HFF-Myc (cell line): ENCODE results near the gene MALRD1.

Source experiments
- DNase-seq: peaks from one replicate; pipeline ENCODE4 v3.0.0-alpha.2; 2011; ENCODE audit warnings: low read depth; ENCODE audit errors: extremely low read depth
- H3K4me3 ChIP-seq: replicated peaks from 2 replicates; pipeline ENCODE4 v1.5.1; 2011; ENCODE audit warnings: low read depth, mild to moderate bottlenecking, control low read depth, low read length
- TF ChIP-seq, protein P1 (sequence below): IDR thresholded peaks from 2 replicates; pipeline ENCODE4 v1.5.1; 2012; ENCODE audit warnings: mild to moderate bottlenecking, low read depth, low read length, control low read depth; ENCODE audit errors: missing control alignments

The MALRD1 gene

DNA sequence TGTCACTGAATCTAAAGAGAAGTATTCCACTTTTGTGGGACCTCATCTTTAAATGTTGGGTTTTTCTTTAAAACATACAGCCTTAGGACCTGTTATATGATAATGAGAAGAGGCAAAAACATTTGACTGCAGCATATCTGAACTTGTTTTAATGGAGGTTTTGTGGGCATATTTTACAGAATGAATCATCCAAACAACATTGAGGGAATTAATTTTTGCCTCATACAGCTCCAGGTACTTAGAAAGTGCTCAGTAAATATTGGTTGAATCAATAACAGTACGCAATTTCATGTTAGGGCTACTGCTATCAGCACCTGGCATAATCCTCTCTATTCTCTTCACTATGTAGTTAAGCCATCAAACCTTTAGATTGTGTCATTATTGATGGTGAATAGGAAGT lies 115.9 kb downstream of the MALRD1 start:
- no peak for DNase-seq
- TF ChIP-seq, protein P1, sequence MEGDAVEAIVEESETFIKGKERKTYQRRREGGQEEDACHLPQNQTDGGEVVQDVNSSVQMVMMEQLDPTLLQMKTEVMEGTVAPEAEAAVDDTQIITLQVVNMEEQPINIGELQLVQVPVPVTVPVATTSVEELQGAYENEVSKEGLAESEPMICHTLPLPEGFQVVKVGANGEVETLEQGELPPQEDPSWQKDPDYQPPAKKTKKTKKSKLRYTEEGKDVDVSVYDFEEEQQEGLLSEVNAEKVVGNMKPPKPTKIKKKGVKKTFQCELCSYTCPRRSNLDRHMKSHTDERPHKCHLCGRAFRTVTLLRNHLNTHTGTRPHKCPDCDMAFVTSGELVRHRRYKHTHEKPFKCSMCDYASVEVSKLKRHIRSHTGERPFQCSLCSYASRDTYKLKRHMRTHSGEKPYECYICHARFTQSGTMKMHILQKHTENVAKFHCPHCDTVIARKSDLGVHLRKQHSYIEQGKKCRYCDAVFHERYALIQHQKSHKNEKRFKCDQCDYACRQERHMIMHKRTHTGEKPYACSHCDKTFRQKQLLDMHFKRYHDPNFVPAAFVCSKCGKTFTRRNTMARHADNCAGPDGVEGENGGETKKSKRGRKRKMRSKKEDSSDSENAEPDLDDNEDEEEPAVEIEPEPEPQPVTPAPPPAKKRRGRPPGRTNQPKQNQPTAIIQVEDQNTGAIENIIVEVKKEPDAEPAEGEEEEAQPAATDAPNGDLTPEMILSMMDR = no peak
- no peak overlapping the region for H3K4me3 ChIP-seq

DNA sequence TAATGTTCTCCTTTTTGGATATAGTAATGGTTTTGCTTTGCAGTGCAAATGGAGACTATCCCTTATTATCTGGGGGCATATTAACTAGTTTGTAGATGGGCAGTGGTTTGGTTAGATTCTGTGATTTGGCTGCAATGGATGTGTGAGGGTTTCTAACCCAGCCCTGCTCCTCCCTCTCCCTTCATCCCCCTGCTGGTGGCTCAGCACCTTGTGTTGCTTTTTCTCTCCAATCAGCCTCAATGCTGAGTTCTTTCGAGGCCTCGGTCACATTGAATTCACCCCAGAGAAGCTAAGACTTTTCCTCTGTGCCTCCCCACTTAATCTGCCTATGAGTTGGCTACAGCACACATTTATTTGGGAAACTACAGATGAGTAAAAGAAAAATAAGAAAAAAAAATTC lies 120.0 kb downstream of the MALRD1 start:
- TF ChIP-seq, protein P1 = no peak
- DNase-seq = no peak
- no peak overlapping the region for H3K4me3 ChIP-seq

DNA sequence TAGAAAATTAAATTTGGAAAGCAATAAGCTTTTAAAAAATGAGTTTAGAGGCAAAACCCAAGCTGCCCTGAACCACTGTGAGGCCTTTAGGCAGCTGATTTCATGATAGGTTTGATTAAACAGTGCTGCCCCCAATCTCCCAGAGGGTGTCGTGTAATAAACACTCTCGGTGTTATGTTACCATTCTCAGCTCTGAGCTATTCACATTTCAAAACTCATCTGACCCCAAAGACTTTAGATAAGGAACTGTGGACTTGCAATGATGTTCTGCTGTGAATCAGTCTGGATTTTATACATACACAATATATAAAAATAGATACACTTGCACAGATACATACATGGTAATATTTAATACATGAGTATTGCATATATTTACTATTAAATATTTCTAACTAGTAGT lies 120.4 kb downstream of the MALRD1 start:
- H3K4me3 ChIP-seq = no peak overlapping the region
- TF ChIP-seq, protein P1 = no peak
- DNase-seq = no peak

DNA sequence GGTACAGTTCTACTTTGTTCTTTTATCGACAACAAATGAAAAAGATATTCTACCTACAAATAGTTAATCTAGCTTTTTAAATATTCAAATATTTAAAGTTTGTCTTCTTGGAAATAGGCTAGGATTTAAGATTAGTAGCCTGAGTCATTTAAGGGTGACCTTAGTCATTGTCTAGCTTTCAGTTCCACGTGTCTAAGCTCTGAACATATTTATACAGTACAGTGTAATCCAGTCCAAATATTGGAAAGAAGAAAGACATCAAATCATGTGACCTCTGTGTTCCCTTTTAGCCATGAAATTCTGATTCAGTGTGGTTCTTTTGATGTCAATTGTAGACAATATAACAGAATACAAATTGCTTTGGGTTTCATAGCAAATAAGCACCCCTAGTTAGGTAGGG lies 121.1 kb downstream of the MALRD1 start:
- TF ChIP-seq, protein P1 = no peak
- DNase-seq = no peak
- H3K4me3 ChIP-seq = no peak overlapping the region

DNA sequence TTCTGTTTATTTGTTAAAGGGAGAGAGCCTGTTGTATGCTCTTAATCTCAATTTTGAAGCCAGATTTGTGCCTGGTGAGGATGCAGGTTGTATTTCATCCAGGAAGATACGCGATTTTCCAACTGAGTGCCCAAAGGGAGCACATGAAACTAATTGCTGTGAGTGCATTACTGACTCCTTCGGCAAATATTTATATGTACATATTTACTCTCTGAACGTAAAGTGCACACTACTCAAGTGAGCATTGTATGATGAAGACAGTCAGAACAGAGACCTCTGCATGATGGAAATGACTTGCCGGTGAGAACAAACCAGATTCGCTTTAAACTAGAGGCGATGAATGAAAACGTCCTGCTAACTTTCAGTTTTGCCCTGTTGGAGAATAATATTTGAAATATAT lies 130.1 kb downstream of the MALRD1 start:
- no peak for DNase-seq
- TF ChIP-seq, protein P1 = no peak
- H3K4me3 ChIP-seq = no peak overlapping the region

DNA sequence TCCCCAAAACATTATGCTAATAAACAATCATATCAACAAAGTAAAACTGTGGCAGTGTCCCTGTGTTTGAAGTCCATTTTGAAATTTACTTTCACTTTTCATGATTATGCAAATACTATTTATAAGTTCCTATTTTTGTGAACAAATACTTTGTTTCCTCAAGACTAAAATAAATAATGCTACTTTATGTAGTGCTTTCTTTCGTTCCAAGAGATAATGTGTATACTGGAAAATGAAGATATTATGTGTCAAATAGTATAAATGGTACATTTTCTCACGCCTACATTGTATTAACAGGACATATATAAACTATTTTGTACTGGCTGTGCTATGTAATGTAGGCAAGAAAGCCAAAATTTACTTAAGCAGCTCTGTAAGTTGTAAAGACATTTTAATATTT lies 136.3 kb downstream of the MALRD1 start:
- DNase-seq = no peak
- no peak overlapping the region for H3K4me3 ChIP-seq
- TF ChIP-seq, protein P1 = no peak

DNA sequence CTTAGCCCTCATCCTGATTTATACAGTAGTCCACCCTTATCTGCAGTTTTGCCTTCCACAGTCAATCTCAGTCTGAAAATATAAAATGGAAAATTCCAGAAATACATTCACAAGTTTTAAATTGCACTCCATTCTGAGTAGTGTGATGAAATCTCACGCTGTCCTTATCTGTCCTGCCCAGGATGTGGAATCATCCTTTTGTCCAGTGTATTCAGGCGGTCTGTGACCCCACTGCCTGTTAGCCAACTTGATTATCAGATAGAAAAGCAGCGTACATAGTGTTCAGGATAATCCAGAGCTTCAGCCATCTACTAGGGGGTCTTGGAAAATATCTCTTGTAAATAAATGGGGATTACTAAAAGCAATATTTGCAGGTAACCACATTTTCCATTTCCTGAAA lies 146.3 kb downstream of the MALRD1 start:
- DNase-seq = no peak
- TF ChIP-seq, protein P1 = no peak

More for the DNA sequence above, 146.3 kb downstream of the MALRD1 start:
- no peak overlapping the region for H3K4me3 ChIP-seq
